ENCODE results near the gene KLHL33.
A peak's percentile ranks its signal among the peaks of the same experiment; 100 is the strongest.
"Not testable (repeated sequence)": the region's sequence is repeated elsewhere in the genome, so short reads cannot be mapped to it uniquely, and the experiment has no call there.

Gene KLHL33

DNA sequence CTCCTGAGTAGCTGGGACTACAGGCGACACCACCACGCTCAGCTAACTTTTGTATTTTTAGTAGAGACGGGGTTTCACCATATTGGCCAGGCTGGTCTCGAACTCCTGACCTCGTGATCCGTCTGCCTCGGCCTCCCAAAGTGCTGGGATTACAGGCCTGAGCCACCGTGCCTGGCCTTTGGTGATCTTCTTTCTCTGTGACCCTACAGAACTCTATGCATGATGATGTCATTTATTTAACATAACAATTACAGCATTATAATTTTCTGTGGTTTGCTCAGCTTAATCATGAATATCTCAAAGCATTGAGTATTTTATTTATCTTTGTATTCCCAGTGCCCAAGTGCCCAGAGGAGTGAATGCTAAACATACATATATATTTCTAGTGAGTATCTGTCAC lies 16.9 kb upstream of the KLHL33 start:
- not testable (repeated sequence) for DNase-seq

DNA sequence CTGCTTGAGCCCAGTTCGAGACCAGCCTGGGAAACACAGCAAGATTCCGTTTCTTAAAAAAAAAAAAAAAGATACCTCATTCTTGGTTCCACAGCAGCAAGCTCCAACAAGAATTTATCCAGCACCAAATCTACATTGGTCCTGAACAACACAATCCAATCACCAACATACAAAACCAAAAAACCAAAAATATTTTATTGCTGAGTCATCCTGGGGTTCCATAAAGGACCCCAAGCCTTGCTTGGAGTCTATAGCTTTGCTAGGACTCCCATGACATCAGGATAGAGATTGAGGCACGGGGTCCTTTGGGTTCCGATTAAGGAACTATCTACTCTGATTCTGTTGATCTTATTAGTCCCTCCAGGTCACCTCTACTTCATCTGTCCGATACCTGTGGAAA lies 10.9 kb upstream of the KLHL33 start:
- DNase-seq, result no peak

DNA sequence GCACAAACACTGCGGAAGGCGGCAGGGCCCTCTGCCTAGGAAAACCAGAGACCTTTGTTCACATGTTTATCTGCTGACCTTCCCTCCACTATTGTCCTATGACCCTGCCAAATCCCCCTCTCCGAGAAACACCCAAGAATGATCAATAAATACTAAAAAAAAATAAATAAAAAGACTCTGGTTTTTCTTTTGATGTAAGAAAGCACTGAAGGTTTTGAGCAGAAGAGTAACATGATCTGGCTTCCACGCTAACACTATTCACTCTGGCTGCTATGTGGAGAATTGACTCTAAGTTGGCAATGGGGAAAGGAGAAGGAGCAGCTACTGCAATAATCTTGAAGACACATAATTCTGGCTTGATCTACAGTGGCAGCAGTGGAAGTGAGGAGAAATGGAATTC lies 7.7 kb upstream of the KLHL33 start:
- DNase-seq, result not testable (repeated sequence)

DNA sequence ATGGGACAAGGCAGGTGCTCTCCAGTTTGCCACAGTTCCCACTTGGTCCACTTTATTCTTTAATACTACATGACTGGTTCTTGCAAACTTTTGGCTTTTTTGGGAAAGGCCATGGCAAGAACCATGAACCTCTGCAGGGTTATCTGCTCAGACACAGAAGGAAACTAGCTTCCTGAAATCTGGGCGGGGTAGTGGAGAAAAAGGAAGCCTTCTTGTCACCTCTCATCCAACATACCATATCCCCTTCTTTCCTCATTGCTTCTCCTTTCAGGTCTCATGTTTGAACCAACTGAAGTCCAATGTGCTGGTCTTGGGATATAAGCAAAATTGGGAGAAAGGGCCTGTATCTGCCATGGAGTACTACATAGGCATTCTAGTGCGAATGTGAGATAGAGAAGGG lies 5.5 kb upstream of the KLHL33 start:
- DNase-seq, result no peak

DNA sequence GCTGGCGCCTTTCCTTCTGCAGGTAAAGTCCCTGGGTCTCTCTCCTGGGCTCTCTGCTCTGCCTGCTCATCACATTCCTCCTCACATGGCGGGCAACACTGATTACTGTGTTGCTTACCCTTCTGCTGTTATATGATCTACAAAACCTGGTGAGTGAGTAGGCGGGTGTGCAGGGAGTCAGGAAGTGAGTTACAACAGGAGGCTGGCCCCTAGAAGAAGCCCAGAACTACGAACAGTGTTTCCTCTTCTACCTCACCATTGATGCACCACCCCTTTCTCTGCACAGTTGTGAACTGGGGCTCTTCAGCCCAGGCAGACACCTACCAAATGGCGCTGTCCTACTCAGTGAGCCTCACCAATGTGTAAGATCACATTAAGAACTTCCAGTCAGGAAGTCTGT lies 4.9 kb upstream of the KLHL33 start:
- DNase-seq, result peak; percentile 24

DNA sequence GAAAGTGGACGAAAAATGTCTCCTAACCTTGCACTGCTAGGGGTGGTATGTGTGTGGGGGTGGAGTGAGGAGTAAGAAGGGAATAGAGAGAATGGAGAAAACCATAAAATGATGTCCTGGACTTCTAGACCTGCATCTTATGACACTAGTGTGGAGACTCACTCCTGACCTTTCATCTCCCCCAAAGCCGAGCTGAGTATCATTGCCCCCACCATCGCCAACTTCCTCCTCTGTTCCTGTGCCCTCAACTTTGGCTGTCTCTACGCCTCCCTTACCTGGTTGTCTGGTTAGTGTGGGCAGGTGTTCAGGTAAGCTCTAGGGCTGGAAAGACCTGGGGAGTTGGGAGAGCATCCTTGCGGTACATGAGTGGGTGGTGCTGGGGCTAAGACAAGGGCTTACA lies 4.5 kb upstream of the KLHL33 start:
- DNase-seq, result no peak

DNA sequence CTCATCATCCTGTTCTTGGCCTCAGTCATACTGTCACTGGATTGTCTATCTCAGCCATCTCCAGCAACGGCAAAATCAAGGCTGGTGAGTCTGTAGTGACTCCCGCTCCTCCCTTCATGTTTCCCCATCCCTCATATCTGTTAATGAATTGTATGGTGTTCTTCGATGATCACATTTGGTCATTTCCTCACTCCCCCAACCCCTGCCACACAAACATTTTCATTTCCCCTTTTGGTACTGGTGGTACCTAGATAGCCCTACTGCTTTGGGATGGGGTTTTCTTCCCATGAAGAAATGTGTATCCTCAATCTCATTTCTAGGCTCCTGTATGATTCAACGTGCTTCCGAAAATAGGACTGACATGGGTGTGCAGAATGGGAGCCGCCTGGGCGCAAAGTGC lies 2.7 kb upstream of the KLHL33 start:
- DNase-seq, result no peak

DNA sequence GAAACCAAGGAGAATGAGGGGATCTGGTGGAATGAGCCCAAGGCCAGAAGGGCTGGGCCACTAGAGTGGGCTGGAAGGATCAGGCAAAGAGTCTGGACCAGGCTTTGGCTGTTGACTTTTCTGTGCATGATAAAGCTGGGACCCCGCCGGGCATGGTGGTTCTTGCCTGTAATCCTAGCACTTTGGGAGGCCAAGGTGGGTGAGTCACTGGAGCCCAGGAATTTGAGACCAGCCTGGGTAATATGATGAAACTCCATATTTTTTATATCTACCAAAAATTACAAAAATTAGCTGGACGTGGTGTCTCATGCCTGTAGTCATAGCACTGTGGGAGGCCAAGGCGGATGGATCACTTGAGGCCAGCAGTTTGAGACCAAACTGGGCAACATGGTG lies 393 bp upstream of the KLHL33 start:
- no peak for DNase-seq

DNA sequence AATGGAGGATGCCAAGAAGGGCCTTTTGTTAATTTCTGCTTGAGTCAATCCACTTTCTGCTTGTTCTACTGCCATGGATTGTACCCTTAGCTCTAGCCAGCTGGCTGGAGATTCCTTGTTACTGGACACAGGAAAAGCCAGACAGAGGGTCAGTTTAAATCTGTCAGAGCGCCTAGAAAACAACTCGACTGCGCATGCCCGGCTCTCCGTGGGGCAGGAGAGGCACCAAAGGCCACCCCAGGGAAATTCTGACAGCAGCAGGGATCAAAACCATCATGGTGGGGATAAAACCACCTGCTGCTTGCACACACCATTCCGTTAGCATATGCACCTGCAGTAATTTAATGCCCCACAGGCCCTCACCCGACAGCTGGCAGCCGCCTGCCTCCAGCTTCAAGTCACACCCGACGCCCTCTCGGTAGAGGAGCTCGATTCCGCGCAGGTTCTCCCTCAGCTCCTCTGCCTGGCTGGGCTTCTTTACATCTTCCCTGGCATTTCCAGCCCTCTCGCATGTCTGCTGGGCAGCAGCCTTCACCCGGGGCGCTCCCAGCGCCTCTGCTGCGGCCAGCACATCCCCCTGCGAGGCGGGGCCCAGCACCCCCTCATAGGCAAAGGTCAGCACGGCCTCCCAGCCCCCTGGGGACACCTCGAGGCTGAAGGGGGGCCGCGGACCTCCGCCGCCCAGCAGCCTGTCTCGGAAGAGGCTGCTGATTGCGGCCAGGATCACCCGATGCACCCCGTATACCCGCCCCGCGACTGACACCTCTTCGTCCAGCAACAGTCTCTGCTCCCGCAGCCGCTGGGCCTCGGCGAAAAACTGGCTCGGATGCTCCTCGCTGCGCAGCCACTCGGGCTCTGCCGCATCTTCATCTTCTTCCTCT lies 1.0 kb downstream of the KLHL33 start:
- no peak for DNase-seq

DNA sequence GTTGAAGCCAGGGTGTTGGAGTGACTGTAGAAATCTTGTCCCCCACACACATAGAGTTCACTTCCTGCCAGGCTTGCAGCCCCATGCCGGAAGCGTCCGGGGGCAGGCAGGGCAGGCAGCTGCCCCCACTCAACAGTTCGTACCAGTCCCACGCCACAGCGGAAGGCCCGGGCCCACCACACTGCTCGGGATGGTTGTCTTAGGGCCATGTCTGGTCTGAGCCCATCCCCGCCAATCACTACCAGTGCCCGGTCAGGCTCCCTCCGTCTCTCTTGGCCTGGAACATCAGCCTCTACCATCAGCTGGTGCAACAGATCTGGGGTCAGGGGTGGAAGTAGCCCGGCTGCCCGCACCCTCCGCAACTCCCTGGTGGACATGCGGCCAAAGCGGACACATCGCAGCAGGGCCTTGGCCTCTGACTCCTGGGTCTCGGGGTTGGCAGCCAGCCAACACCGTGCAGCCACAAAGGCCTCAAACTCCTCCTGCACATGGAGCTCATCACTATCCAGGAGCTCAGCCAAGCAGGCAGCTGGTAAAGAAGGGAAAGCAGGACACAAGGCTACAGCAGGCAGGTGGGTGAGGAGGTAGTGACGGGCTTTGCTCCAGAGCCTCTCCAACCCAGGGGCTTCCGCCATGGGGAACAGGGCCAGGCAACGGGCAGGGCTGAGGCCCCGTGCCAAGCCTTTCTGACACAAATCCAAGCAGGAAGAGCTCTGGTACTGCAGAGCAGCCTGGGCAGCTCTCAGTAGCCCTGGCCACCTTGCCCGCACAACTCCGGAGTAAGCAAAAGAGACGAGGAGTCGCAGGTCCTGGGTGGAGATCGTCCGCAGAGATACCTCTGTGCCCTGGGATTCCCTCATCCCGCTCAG lies 5.9 kb downstream of the KLHL33 start:
- DNase-seq, result peak; percentile 36

DNA sequence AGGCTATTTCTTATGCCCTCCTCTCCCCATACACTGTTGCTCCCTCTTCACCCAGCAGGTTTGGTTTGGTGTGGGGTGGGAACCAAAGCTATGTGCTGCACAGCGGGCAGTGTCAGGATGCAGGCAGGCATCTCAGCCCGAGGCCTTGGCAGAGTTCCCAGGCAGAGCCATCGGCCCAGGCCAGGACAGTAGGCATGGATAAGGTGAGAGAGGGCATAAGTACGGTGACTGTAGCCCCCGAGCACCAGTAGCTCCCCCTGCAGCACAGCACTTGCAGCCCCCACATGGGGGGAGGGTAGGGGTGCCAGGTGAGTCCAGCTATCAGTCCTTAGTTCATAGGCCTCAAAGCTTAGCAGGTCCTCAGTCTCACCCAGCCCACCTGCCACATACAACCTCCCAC lies 7.2 kb downstream of the KLHL33 start:
- no peak for DNase-seq

DNA sequence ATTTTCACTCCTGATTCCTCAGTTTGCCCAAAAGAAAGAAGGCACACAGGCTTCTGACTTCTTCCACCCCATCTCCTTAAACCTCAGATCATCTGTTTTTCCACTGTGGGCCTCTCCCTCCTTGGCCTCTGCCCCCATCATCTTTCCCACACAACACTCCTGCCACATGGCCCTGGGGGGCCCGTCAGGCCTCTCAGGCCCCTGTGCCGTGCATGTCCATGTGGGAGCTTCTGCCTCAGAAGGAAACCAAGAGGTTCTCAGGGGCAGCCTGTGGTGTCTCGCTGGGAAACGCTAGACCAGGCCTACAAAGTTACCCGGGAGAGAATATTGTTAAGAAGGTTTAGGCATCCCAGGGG lies 8.0 kb downstream of the KLHL33 start:
- DNase-seq, result no peak

DNA sequence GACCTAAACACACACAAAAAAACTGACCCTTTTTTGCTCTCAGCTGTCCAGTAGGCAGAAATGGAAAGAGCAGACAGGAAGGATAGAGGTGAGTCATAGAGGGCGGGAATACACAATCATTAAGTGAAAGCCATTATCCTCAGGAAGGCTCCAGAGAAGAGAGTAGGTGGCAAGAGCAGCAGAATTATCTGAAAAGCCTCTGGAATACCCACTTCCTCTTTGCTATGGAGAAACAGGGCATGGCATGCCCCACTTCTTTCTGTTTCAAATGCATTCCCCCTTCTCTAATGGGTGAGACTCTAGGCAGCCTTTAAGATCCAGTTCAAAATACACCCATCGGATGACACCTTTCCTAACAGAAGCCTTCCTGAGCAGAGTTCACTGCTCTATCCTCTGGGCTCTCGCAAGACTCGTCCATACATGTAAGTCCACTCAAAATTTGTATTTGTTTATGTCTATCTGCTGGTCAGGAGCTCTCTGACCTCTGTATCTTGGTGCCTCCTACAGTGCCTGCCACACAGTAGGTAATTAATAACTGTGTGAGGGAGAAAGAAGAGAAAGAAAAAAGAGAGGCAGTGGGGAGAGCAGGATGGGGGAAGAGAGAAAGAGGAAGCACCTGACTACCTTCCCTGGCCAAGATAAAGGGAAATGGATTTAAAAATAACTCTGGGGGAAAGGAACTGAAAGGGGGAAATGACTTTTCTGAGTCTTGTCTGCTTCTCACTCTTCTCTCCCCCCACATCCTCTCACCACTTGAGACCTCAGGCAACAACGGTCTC lies 8.5 kb downstream of the KLHL33 start:
- DNase-seq, result no peak

DNA sequence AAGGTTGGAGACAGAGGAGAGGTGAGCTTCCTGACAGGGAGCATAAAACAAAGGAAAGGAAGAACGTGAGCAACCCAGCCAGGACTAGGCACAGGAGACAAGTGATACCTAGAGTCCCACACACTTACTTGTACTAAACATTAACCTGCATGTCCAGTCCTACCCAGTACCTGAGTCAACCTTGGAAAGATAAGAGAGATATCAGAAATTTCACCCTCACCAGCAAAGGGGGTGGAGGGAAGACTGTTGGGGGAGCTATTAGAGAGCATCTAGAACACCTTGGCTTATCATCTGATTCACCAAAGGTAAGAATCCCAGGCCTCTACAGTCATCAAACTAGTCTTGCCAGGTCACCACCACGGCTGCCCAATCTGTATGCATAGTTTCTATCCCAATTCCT lies 11.1 kb downstream of the KLHL33 start:
- no peak for DNase-seq

DNA sequence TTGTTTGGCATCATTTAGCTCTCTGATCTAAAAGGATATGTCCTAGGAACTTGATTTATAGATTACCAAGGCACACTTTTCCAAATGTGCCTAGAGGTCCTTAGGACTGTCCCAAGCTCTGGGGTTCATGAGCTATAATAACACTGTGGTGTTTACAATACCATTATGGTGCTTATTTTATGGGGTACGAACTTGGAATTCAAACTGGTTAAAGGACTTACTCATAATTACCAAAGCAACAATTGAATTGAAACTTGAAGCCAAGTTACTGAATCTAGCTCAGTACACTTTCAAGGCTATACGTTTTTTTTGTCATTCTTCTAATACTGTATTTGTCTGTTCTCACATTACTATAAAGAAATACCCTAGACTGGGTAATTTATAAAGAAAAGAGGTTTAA lies 13.1 kb downstream of the KLHL33 start:
- no peak for DNase-seq

DNA sequence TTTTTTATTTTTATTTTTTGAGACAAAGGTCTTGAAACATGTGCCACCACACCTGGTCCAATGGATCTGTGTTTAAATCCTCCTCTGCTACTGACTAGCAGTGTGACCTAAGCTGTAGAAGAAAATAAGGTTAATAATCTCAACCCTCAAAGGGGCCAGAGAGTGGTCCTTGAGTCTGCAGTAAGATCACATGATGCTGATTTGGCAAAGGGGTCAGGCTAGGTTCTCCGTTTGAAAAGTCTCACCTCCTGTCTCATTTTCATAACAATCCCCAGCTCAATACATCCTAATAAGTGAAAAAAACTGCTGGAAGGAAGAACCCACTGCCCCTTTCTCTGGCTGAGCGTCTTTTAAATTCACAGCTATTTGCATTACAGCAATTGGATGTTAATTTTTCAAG lies 14.7 kb downstream of the KLHL33 start:
- DNase-seq, result no peak

DNA sequence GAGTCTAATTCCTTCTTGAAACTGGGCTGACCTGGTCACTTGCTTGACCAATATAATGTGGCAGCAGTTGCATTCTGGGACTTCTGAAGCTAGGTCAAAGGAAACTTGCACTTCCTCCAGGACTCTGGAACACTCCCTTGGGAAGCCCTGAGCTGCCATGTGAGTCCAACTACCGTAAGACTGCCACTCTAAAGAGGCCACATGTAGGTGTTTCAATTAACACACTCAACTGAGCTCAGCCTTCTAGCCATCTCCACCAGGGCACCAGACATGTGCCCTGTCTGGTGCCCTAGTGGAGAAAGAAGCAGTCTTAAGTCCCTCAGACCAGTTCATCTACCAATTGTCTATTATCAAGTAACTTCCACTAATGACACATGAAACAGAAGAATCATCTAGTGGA lies 16.5 kb downstream of the KLHL33 start:
- no peak for DNase-seq

DNA sequence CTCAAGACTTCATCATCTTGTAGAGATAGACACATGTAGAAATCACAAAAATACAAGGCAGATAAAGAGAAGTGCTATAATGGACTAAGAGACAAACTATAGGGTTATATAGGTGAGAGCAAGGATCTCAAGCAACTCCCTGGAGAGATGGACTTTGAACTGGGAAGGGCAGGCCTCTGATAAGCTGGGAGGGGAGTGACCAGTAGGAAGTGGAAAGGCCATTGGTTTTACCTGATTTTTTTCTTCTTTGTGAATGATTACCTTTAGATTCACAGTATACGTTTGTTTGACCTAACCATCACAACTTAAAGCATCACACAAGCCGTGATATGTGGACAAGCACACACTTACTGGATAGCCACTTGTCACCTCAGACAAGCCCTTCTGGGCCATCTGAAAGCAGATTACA lies 17.5 kb downstream of the KLHL33 start:
- no peak for DNase-seq

DNA sequence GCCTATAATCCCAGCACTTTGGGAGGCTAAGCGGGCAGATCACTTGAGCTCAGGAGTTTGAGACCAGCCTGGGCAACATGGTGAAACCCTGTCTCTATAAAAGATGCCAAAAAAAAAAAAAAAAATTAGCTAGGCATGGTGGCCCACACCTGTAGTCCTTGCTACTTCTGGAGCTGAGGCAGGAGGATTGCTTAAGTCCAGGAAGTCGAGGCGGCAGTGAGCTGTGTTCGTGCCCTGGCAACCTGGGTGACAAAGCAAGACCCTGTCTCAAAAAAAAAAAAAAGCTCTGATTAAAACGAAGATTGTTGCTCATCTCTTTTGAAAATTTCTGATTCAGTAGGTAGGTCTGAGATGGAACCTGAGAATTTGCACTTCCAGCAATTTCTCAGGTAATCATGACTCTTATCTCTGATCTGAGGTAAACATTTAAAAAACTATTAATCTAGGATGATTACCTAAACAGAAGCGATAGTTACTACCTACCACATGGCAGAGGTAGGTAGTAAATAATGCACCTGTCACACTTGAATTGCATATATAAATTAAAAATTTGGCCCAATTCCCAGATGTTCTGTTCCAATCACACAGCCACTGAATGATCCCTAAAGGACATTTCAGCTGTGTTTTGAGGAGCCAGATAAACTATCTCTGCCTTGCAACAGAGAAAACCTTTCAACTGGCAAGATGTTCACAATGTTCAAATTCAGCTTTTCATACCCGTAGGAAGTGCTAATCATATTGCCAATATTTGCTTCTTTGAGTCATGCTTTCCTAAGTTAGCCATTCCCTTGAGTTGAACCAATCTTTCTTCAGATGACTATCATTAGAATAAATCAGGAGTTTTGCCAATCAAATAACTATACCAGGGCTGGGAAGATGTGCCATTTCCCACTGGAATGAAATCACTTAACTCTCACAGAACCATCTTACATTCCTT lies 18.4 kb downstream of the KLHL33 start:
- no peak for DNase-seq

DNA sequence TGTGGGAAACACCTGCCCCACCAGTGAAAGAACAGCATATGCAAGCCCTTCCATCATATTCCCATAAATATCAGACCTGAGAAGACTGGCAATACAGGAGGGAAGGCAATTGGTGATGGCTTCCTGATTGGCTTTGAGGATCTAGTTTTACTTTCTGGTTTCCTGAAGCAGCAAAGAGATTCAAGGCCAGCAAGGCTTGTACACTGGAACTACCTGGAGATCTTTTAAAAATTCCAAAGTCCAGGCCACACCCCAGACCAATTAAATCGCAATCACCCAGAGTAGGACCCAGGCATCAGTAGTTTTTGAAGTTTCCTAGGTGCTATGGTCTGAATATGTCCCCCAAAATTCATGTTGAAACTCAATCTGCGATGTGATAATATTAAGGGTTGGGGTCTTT lies 19.7 kb downstream of the KLHL33 start:
- no peak for DNase-seq

DNA sequence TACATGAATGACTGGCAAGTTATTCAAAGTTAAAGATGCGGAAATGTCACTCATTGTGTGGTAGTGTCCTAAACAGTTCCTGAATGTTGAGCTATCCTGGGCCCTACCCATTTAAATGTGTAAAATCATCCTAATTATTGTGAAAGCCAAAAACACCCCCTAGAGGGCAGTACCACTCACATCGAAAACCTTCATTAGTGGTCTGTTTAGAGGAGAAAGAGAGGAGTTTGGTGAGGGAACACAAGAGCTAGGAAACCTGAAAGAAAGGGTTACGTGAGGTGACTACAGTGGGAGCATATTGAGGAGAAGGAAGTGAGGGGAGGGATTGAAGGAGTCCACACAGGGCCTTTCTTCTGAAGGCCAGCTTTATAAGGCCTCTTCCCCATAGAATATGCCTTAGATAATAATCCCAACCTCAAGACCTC lies 20.2 kb downstream of the KLHL33 start:
- peak; percentile 23 for DNase-seq

DNA sequence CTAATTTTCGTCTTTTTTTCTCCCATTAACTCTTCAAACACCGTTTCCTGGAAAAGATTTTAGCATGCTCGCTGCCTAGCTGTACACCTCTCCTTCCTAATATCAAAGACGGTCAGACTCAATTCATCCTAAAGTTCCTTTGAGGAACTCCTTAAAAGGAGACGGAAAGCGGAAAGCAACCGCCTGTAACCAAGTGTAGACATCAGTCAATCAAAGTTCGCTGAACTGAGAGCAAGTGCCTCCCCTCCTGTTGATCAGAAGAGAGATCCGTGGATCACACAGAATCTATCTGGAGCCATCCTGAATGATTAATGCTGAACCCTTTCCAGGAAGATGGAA lies 22.3 kb downstream of the KLHL33 start:
- DNase-seq, result no peak

Measured in activated gamma-delta T cell treated with Interleukin-2 at 50 U/mL for 16 hours (primary cell).